ENCODE results near the gene FANCI. TPM values are rescaled to one million over a fixed set of nuclear protein-coding genes. Genes with fewer than 3 reads are reported as not detected.

FANCI gene
- total and polyA plus RNA-seq, 2 experiments from 2014 or later = 63.6 to 66.8 TPM

DNA sequence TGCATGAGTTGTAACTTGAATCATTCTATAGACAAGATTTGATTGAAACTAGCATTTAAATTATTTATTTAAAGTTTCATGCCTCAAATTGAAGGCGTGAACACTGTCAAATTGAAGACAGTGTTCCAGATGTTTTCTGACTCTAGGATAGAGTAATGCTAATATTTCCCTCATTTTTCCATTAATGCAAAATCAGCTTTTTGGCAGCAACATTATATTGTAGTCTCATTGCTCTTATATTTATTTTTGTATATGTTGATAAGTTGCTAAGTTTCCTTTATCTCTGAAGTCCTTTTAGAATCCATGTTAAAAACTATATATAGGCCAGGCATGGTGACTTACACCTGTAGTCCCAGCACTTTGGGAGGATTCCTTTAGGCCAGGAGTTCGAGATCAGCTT is 4.8 kb downstream of the FANCI start:
- Histone ChIP-seq H3K4me3 (no peak overlapping the region), H2AFZ (no peak overlapping the region), H3K4me2 (no peak overlapping the region), H3K36me3 (ENCODE audit: insufficient read depth) (peaks cover 32% of the 10 kb centered on the region), H3K4me1 (ENCODE audit: insufficient read depth) (peaks cover 13% of the 10 kb centered on the region; the same call in 1 of the 2 replicates), H3K9me2 (ENCODE audit: insufficient read depth) (no peaks in the 10 kb centered on the region), H3K79me2 (replicated peaks; ENCODE audit: insufficient read depth) (peaks cover 50% of the 10 kb centered on the region), H3K27ac (ENCODE audit: low read depth) (no peak overlapping the region), H4K20me1 (replicated peaks; ENCODE audit: insufficient read depth) (peaks cover 23% of the 10 kb centered on the region), H3K27me3 (ENCODE audit: insufficient read depth) (no peaks in the 10 kb centered on the region), H3F3A (replicated peaks; ENCODE audit: low read depth) (no peaks in the 10 kb centered on the region)
- H3K9me3 Mint-ChIP-seq = peaks cover 14% of the 10 kb centered on the region; the same call in 2 of the 3 replicates
- H3K4me1 Mint-ChIP-seq = peaks cover 14% of the 10 kb centered on the region
- H3K4me3 Mint-ChIP-seq = no peak overlapping the region
- H3K36me3 Mint-ChIP-seq (ENCODE audit: low read depth) = peaks cover 53% of the 10 kb centered on the region
- TF ChIP-seq POLR2AphosphoS5 (IDR thresholded peaks at IDR 0.05; ENCODE audit: low read depth) (no peak), EZH2phosphoT487 (IDR thresholded peaks at IDR 0.05; ENCODE audit: unreplicated experiment) (no peak), ZNF331 (CRISPR knock-in tag; IDR thresholded peaks at IDR 0.05; ENCODE audit: low read depth) (no peak), ZNF114 (CRISPR knock-in tag; IDR thresholded peaks at IDR 0.05) (no peak), NANOG (IDR thresholded peaks at IDR 0.05; ENCODE audit: borderline replicate concordance) (no peak), STAT1 (IDR thresholded peaks at IDR 0.05; ENCODE audit: unreplicated experiment) (no peak), EZH2 (IDR thresholded peaks at IDR 0.05; ENCODE audit: low read depth, unreplicated experiment) (no peak), JUNB (IDR thresholded peaks at IDR 0.05; ENCODE audit: unreplicated experiment) (no peak), CREB1 (CRISPR knock-in tag; IDR thresholded peaks at IDR 0.05; ENCODE audit: low read depth) (no peak)
- TF ChIP-seq, protein P1, sequence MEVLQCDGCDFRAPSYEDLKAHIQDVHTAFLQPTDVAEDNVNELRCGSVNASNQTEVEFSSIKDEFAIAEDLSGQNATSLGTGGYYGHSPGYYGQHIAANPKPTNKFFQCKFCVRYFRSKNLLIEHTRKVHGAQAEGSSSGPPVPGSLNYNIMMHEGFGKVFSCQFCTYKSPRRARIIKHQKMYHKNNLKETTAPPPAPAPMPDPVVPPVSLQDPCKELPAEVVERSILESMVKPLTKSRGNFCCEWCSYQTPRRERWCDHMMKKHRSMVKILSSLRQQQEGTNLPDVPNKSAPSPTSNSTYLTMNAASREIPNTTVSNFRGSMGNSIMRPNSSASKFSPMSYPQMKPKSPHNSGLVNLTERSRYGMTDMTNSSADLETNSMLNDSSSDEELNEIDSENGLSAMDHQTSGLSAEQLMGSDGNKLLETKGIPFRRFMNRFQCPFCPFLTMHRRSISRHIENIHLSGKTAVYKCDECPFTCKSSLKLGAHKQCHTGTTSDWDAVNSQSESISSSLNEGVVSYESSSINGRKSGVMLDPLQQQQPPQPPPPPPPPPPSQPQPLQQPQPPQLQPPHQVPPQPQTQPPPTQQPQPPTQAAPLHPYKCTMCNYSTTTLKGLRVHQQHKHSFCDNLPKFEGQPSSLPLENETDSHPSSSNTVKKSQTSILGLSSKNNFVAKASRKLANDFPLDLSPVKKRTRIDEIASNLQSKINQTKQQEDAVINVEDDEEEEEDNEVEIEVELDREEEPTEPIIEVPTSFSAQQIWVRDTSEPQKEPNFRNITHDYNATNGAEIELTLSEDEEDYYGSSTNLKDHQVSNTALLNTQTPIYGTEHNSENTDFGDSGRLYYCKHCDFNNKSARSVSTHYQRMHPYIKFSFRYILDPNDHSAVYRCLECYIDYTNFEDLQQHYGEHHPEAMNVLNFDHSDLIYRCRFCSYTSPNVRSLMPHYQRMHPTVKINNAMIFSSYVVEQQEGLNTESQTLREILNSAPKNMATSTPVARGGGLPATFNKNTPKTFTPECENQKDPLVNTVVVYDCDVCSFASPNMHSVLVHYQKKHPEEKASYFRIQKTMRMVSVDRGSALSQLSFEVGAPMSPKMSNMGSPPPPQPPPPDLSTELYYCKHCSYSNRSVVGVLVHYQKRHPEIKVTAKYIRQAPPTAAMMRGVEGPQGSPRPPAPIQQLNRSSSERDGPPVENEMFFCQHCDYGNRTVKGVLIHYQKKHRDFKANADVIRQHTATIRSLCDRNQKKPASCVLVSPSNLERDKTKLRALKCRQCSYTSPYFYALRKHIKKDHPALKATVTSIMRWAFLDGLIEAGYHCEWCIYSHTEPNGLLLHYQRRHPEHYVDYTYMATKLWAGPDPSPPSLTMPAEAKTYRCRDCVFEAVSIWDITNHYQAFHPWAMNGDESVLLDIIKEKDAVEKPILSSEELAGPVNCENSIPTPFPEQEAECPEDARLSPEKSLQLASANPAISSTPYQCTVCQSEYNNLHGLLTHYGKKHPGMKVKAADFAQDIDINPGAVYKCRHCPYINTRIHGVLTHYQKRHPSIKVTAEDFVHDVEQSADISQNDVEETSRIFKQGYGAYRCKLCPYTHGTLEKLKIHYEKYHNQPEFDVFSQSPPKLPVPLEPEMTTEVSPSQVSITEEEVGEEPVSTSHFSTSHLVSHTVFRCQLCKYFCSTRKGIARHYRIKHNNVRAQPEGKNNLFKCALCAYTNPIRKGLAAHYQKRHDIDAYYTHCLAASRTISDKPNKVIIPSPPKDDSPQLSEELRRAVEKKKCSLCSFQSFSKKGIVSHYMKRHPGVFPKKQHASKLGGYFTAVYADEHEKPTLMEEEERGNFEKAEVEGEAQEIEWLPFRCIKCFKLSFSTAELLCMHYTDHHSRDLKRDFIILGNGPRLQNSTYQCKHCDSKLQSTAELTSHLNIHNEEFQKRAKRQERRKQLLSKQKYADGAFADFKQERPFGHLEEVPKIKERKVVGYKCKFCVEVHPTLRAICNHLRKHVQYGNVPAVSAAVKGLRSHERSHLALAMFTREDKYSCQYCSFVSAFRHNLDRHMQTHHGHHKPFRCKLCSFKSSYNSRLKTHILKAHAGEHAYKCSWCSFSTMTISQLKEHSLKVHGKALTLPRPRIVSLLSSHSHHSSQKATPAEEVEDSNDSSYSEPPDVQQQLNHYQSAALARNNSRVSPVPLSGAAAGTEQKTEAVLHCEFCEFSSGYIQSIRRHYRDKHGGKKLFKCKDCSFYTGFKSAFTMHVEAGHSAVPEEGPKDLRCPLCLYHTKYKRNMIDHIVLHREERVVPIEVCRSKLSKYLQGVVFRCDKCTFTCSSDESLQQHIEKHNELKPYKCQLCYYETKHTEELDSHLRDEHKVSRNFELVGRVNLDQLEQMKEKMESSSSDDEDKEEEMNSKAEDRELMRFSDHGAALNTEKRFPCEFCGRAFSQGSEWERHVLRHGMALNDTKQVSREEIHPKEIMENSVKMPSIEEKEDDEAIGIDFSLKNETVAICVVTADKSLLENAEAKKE (CRISPR knock-in tag; IDR thresholded peaks at IDR 0.05) = no peak
- TF ChIP-seq, protein P2, sequence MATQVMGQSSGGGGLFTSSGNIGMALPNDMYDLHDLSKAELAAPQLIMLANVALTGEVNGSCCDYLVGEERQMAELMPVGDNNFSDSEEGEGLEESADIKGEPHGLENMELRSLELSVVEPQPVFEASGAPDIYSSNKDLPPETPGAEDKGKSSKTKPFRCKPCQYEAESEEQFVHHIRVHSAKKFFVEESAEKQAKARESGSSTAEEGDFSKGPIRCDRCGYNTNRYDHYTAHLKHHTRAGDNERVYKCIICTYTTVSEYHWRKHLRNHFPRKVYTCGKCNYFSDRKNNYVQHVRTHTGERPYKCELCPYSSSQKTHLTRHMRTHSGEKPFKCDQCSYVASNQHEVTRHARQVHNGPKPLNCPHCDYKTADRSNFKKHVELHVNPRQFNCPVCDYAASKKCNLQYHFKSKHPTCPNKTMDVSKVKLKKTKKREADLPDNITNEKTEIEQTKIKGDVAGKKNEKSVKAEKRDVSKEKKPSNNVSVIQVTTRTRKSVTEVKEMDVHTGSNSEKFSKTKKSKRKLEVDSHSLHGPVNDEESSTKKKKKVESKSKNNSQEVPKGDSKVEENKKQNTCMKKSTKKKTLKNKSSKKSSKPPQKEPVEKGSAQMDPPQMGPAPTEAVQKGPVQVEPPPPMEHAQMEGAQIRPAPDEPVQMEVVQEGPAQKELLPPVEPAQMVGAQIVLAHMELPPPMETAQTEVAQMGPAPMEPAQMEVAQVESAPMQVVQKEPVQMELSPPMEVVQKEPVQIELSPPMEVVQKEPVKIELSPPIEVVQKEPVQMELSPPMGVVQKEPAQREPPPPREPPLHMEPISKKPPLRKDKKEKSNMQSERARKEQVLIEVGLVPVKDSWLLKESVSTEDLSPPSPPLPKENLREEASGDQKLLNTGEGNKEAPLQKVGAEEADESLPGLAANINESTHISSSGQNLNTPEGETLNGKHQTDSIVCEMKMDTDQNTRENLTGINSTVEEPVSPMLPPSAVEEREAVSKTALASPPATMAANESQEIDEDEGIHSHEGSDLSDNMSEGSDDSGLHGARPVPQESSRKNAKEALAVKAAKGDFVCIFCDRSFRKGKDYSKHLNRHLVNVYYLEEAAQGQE (IDR thresholded peaks at IDR 0.05; ENCODE audit: unreplicated experiment) = no peak
- TF ChIP-seq, protein P3, sequence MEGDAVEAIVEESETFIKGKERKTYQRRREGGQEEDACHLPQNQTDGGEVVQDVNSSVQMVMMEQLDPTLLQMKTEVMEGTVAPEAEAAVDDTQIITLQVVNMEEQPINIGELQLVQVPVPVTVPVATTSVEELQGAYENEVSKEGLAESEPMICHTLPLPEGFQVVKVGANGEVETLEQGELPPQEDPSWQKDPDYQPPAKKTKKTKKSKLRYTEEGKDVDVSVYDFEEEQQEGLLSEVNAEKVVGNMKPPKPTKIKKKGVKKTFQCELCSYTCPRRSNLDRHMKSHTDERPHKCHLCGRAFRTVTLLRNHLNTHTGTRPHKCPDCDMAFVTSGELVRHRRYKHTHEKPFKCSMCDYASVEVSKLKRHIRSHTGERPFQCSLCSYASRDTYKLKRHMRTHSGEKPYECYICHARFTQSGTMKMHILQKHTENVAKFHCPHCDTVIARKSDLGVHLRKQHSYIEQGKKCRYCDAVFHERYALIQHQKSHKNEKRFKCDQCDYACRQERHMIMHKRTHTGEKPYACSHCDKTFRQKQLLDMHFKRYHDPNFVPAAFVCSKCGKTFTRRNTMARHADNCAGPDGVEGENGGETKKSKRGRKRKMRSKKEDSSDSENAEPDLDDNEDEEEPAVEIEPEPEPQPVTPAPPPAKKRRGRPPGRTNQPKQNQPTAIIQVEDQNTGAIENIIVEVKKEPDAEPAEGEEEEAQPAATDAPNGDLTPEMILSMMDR (conservative IDR thresholded peaks at IDR 0.05; ENCODE audit: low read depth in 2 of 2) = no peak
- TF ChIP-seq, protein P4, sequence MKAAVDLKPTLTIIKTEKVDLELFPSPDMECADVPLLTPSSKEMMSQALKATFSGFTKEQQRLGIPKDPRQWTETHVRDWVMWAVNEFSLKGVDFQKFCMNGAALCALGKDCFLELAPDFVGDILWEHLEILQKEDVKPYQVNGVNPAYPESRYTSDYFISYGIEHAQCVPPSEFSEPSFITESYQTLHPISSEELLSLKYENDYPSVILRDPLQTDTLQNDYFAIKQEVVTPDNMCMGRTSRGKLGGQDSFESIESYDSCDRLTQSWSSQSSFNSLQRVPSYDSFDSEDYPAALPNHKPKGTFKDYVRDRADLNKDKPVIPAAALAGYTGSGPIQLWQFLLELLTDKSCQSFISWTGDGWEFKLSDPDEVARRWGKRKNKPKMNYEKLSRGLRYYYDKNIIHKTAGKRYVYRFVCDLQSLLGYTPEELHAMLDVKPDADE (IDR thresholded peaks at IDR 0.05) = no peak
- peaks cover 15% of the 10 kb centered on the region for H3K27me3 Mint-ChIP-seq (ENCODE audit: insufficient read depth, low read depth, poor library complexity)
- DNase-seq (ENCODE audit: low spot score) = no peak
- ATAC-seq = no peak
- H3K27ac Mint-ChIP-seq = no peak overlapping the region

Data from GM23338 (cell line).